Esophagus squamous epithelium (tissue), 4 donors: ENCODE measurements around the gene ICA1.

Source experiments
- POLR2A ChIP-seq, 4 donors: fragments of 450-650 bp; IDR thresholded peaks; one replicate each; pipeline ENCODE4 v1.6.1; 2017; ENCODE audit warnings: antibody characterized with exemption in 4 of 4, mild to moderate bottlenecking in 4 of 4, moderate library complexity in 3 of 4
- TF ChIP-seq, protein P1 (sequence below), 6 experiments: fragments of 450-650 bp in 4 of 6; fragments of 200-600 bp in 2 of 6; sonication (generic) in 2 of 6; IDR thresholded peaks; one replicate each; pipeline ENCODE4 v1.5.1; 2016 to 2019; ENCODE audit warnings: antibody characterized with exemption in 6 of 6, mild to moderate bottlenecking in 4 of 6, moderate library complexity in 4 of 6

- no peak for TF ChIP-seq POLR2A (IDR thresholded peaks at IDR 0.05)
- TF ChIP-seq, protein P1, sequence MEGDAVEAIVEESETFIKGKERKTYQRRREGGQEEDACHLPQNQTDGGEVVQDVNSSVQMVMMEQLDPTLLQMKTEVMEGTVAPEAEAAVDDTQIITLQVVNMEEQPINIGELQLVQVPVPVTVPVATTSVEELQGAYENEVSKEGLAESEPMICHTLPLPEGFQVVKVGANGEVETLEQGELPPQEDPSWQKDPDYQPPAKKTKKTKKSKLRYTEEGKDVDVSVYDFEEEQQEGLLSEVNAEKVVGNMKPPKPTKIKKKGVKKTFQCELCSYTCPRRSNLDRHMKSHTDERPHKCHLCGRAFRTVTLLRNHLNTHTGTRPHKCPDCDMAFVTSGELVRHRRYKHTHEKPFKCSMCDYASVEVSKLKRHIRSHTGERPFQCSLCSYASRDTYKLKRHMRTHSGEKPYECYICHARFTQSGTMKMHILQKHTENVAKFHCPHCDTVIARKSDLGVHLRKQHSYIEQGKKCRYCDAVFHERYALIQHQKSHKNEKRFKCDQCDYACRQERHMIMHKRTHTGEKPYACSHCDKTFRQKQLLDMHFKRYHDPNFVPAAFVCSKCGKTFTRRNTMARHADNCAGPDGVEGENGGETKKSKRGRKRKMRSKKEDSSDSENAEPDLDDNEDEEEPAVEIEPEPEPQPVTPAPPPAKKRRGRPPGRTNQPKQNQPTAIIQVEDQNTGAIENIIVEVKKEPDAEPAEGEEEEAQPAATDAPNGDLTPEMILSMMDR (IDR thresholded peaks at IDR 0.05): no peak
These were observed 150.5 kb downstream of the ICA1 start for GRCh38 chr7:8111282-8111960.
